ENCODE data around the gene OSBPL6. TPM values are rescaled to one million over a fixed set of nuclear protein-coding genes. Genes with fewer than 3 reads are reported as not detected.
"Not testable (repeated sequence)": the region's sequence is repeated elsewhere in the genome, so short reads cannot be mapped to it uniquely, and the experiment has no call there.

OSBPL6 gene
- total RNA-seq, 4 donors from 2014 or later = 19.1 to 31.4 (median 21.6) TPM

- WGBS, 2 donors = 93 to 94% methylated on average over 11 of the region's 11 CpGs
- no peak overlapping the region for H3K4me3 ChIP-seq (ENCODE audit: low read depth, poor library complexity, severe bottlenecking)
- intact Hi-C loops (cut with DNase I; ENCODE audit: low total_unique reads) = no loop called here
- DNase-seq (ENCODE audit: low spot score in 2 of 2) = no peak
- TF ChIP-seq, protein P1, sequence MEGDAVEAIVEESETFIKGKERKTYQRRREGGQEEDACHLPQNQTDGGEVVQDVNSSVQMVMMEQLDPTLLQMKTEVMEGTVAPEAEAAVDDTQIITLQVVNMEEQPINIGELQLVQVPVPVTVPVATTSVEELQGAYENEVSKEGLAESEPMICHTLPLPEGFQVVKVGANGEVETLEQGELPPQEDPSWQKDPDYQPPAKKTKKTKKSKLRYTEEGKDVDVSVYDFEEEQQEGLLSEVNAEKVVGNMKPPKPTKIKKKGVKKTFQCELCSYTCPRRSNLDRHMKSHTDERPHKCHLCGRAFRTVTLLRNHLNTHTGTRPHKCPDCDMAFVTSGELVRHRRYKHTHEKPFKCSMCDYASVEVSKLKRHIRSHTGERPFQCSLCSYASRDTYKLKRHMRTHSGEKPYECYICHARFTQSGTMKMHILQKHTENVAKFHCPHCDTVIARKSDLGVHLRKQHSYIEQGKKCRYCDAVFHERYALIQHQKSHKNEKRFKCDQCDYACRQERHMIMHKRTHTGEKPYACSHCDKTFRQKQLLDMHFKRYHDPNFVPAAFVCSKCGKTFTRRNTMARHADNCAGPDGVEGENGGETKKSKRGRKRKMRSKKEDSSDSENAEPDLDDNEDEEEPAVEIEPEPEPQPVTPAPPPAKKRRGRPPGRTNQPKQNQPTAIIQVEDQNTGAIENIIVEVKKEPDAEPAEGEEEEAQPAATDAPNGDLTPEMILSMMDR (IDR thresholded peaks at IDR 0.05) = no peak
- TF ChIP-seq POLR2A (IDR thresholded peaks at IDR 0.05) = no peak
These were observed 149.8 kb downstream of the OSBPL6 start for GRCh38 chr2:178344121-178344520.

- no peak for DNase-seq (ENCODE audit: low spot score in 2 of 2)
- H3K4me3 ChIP-seq (ENCODE audit: low read depth, poor library complexity, severe bottlenecking) = no peak overlapping the region
- intact Hi-C loops (cut with DNase I; ENCODE audit: low total_unique reads) = no loop called here
- WGBS, 2 donors = 90 to 98% methylated on average over 2 of the region's 2 CpGs
- TF ChIP-seq POLR2A (IDR thresholded peaks at IDR 0.05) = no peak
- TF ChIP-seq, protein P1 (IDR thresholded peaks at IDR 0.05) = no peak
These were observed 151.6 kb downstream of the OSBPL6 start for GRCh38 chr2:178345951-178346350.

DNA sequence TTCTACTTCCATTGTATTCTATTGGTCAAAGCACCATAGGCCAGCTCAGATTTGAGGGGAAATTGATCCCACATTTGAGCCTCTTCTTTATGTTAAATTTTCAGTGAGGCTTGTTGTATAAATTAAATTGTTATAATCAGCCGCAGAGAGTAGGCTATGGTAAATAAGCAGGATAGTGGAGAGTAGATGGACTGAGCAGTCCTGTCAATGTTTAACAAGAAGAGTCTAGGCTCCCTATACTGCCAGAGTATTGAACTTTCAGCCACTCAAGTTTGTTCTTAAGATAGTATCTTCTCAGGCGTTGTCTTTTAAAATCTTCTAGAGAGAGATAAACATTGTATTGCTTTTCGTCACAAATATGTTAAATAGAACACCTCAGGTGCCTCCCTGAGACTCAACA, 155.7 kb downstream of the OSBPL6 start:
- H3K4me3 ChIP-seq (ENCODE audit: low read depth, poor library complexity, severe bottlenecking) = no peak overlapping the region
- intact Hi-C loops (cut with DNase I; ENCODE audit: low total_unique reads) = no loop called here
- TF ChIP-seq, protein P1 (IDR thresholded peaks at IDR 0.05) = no peak
- TF ChIP-seq POLR2A (IDR thresholded peaks at IDR 0.05) = no peak
- no peak for DNase-seq (ENCODE audit: low spot score in 2 of 2)
- WGBS, 2 donors = 83 to 91% methylated on average over 3 of the region's 3 CpGs

DNA sequence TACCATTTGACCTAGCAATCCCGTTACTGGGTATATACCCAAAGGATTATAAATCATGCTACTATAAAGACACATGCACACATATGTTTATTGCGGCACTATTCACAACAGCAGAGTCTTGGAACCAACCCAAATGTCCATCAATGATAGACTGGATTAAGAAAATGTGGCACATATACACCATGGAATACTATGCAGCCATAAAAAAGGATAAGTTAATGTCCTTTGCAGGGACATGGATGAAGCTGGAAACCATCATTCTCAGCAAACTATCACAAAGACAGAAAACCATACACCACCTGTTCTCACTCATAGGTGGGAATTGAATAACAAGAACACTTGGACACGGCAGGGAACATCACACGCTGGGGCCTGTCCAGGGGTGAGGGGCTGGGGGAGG, 163.4 kb downstream of the OSBPL6 start:
- H3K4me3 ChIP-seq (ENCODE audit: low read depth, poor library complexity, severe bottlenecking); intact Hi-C loops (cut with DNase I; ENCODE audit: low total_unique reads); DNase-seq (ENCODE audit: low spot score in 2 of 2): not testable (repeated sequence)
- WGBS, 2 donors = 95 to 97% methylated on average over 4 of the region's 4 CpGs

GRCh38 chr2:178359192-178359912, 165.0 kb downstream of the OSBPL6 start:
- TF ChIP-seq POLR2A (IDR thresholded peaks at IDR 0.05) = no peak
- TF ChIP-seq, protein P1 (IDR thresholded peaks at IDR 0.05) = no peak
- DNase-seq (ENCODE audit: low spot score in 2 of 2) = no peak
- intact Hi-C loops (cut with DNase I; ENCODE audit: low total_unique reads) = no loop called here
- WGBS, 2 donors = 78 to 94% methylated on average over 7 of the region's 7 CpGs
- H3K4me3 ChIP-seq (ENCODE audit: low read depth, poor library complexity, severe bottlenecking) = no peak overlapping the region

- H3K4me3 ChIP-seq (ENCODE audit: low read depth, poor library complexity, severe bottlenecking) = no peak overlapping the region
- TF ChIP-seq POLR2A (IDR thresholded peaks at IDR 0.05) = no peak
- TF ChIP-seq, protein P1 (IDR thresholded peaks at IDR 0.05) = no peak
- 87 to 94% methylated on average over 4 of the region's 4 CpGs for WGBS, 2 donors
- intact Hi-C loops (cut with DNase I; ENCODE audit: low total_unique reads) = no loop called here
- no peak for DNase-seq (ENCODE audit: low spot score in 2 of 2)
These were observed 167.3 kb downstream of the OSBPL6 start for GRCh38 chr2:178361588-178361987.

All from lower leg skin (tissue), 4 donors.